Lower leg skin (tissue), 3 donors: ENCODE measurements around the gene C1QTNF1.

Experiments
- CTCF ChIP-seq, 3 donors: fragments of 450-650 bp; IDR thresholded peaks; one replicate each; pipeline ENCODE4 v1.5.1; 2016; ENCODE audit warnings: antibody characterized with exemption in 3 of 3, mild to moderate bottlenecking in 3 of 3, moderate library complexity in 2 of 3
- POLR2A ChIP-seq, 2 donors: fragments of 450-650 bp; IDR thresholded peaks; one replicate each; pipeline ENCODE4 v1.6.1; 2016 to 2017; ENCODE audit warnings: antibody characterized with exemption in 2 of 2, mild to moderate bottlenecking in 1 of 2, moderate library complexity in 1 of 2

DNA sequence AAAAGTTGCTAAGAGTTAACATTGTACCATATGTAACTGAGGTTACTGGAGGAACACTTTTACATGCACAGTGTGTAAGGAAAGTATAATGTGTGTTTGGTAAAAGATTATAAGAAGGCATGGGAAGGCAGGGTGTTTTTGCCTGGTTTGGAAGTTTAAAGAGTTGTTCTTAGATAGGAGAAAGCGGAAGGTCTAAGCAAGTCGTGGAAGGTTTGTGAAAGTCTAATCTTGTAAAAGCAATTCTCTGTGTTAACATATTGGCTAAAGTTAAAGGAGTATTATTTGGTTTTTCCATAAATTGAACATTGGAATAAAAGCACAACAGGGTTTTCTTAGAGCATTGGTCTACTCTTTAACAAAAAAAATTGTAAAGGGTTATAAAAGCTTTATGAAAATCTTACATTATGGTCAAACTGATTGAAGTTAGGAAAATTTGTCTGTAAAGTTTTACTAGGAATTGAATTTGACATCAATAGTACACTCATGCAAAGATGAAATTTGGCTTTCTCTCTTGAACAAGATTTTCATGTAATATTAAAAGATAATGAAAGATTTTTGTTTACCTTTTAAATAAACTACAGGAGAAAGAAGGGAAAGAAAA is 9.7 kb upstream of the C1QTNF1 start:
- TF ChIP-seq POLR2A (IDR thresholded peaks at IDR 0.05) (no peak), CTCF (IDR thresholded peaks at IDR 0.05) (no peak)
